NT2/D1 (cell line): ENCODE measurements around the gene KCNJ9.

Experiments
- DNase-seq: peaks from one replicate; pipeline ENCODE4 v3.0.0-alpha.2; 2011; ENCODE audit warnings: low read depth, low spot score
- H3K27me3 ChIP-seq: 2 replicates; pipeline ENCODE4 v1.6.0; 2011; ENCODE audit warnings: mild to moderate bottlenecking; ENCODE audit not compliant: insufficient read length, insufficient read depth
- H3K36me3 ChIP-seq: 2 replicates; pipeline ENCODE4 v1.6.1; 2011; ENCODE audit warnings: mild to moderate bottlenecking, low read length, mixed read lengths; ENCODE audit not compliant: insufficient read depth, insufficient read length
- H3K4me1 ChIP-seq: 2 replicates; pipeline ENCODE4 v1.5.1; 2011; ENCODE audit not compliant: insufficient read depth, insufficient read length
- H3K4me3 ChIP-seq: 2 replicates; pipeline ENCODE4 v1.5.1; 2011; ENCODE audit warnings: low read depth; ENCODE audit not compliant: insufficient read length
- H3K9ac ChIP-seq: 2 replicates; pipeline ENCODE4 v1.6.0; 2011; ENCODE audit warnings: low read depth; ENCODE audit not compliant: insufficient read length
- H3K9me3 ChIP-seq: 2 replicates; pipeline ENCODE4 v1.5.1; 2011; ENCODE audit warnings: mild to moderate bottlenecking, low read length; ENCODE audit not compliant: insufficient read depth
- SUZ12 ChIP-seq: IDR thresholded peaks from 2 replicates; pipeline ENCODE4 v1.6.1; 2011; ENCODE audit not compliant: insufficient read length, insufficient read depth; ENCODE audit errors: extremely low read depth
- YY1 ChIP-seq: IDR thresholded peaks from 2 replicates; pipeline ENCODE4 v1.6.1; 2011; ENCODE audit not compliant: insufficient read length, insufficient read depth
- ZNF274 ChIP-seq: IDR thresholded peaks from 2 replicates; pipeline ENCODE4 v1.6.1; 2011; ENCODE audit warnings: mild to moderate bottlenecking, low read depth, low read length

KCNJ9 gene

GRCh38 chr1:160089883-160090282, 8.5 kb downstream of the KCNJ9 start:
- DNase-seq = no peak
- peaks cover 2% of the 10 kb centered on the region for H3K4me1 ChIP-seq
- TF ChIP-seq ZNF274 (no peak), SUZ12 (no peak), YY1 (no peak)
- H3K9me3 ChIP-seq = no peaks in the 10 kb centered on the region
- peaks cover 14% of the 10 kb centered on the region for H3K27me3 ChIP-seq
- H3K9ac ChIP-seq = no peak overlapping the region
- peaks cover 53% of the 10 kb centered on the region for H3K36me3 ChIP-seq
- no peak overlapping the region for H3K4me3 ChIP-seq

DNA sequence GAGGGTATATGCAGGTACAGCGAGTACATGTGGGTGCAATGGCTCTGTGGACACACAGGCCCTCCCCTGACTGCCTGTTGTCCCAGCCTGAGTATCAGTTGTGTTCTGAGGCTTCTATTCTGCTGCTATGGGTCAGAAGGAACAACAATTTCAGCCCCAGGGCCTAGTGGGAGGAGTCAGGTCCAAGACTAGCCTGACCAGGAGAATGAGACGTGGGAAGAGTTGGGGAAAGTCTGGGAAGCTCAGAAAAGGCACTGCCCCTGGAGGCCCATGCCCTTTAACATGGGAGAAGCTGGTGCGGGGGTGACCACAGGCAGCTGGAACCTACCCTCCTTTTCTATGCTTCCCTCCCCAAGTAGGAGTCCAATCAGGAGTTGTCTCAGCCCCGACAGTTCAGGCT, 9.4 kb downstream of the KCNJ9 start:
- H3K4me1 ChIP-seq = peaks cover 7% of the 10 kb centered on the region
- H3K4me3 ChIP-seq = no peak overlapping the region
- H3K36me3 ChIP-seq = peaks cover 58% of the 10 kb centered on the region
- DNase-seq = no peak
- H3K9ac ChIP-seq = no peak overlapping the region
- H3K27me3 ChIP-seq = peaks cover 14% of the 10 kb centered on the region
- H3K9me3 ChIP-seq = no peaks in the 10 kb centered on the region
- TF ChIP-seq ZNF274 = no peak
- TF ChIP-seq SUZ12 = no peak
- TF ChIP-seq YY1 = no peak

- Histone ChIP-seq H3K4me1 (peaks cover 12% of the 10 kb centered on the region), H3K27me3 (peaks cover 7% of the 10 kb centered on the region), H3K4me3 (no peak overlapping the region), H3K36me3 (peaks cover 58% of the 10 kb centered on the region), H3K9ac (no peak overlapping the region), H3K9me3 (no peaks in the 10 kb centered on the region)
- no peak for DNase-seq
- TF ChIP-seq ZNF274 (no peak), YY1 (no peak), SUZ12 (no peak)
These were observed 10.4 kb downstream of the KCNJ9 start for GRCh38 chr1:160091666-160092223.

DNA sequence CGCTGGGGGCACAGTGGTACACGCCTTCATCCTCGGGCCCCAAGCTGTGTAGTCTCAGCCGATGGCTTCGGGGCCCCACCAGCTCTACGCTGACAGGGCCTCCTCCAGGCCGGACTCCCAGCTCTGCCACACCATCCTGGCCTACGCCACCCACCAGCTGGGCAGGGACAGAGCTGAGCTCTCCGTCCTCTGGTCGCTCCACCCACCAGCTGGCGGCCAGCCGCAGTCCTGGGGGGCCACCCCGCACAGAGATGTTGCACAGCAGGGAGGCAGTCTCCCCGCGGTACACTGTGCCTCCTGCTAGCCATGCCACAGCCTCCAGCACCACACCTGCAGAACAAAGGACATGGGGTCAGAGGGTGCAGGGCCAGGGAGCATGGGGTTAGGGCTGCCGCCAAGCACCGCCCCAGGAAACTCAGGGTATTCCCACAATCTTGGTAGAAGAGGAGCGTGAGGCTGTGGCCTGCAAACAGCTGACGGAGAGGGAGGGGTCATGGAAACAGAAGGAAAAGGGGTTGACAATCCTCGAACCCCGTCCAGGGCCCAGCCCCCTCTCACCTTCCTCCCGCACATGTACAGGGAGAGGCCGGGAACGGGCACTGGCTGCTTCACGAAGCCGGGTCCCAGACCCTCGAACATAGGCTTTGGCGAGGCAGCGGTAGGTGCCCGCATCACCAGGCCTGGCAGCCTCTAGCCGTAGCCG, 11.2 kb downstream of the KCNJ9 start:
- Histone ChIP-seq H3K4me3 (no peak overlapping the region), H3K27me3 (no peaks in the 10 kb centered on the region), H3K9me3 (no peaks in the 10 kb centered on the region), H3K4me1 (peaks cover 20% of the 10 kb centered on the region), H3K9ac (no peak overlapping the region), H3K36me3 (peaks cover 56% of the 10 kb centered on the region)
- TF ChIP-seq SUZ12 = no peak
- no peak for DNase-seq

DNA sequence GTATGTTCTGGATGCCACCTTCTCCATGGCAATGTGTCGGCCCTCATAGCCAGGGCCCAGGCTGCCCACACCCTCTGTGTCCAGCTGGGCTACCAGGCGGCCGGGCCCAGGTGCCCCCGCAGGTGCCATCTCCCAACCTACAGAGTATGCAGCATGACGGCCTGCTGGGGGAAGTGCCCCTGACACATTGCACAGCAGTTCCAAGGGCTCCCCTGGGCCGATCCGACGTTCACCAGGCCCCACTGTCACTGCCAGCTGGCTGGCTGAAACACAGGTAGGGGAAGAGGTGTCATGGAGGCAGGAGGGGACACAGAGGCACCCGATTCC, 11.7 kb downstream of the KCNJ9 start:
- H3K27me3 ChIP-seq = no peaks in the 10 kb centered on the region
- no peaks in the 10 kb centered on the region for H3K9me3 ChIP-seq
- DNase-seq = no peak
- TF ChIP-seq YY1 = no peak
- no peak for TF ChIP-seq ZNF274
- no peak for TF ChIP-seq SUZ12
- H3K9ac ChIP-seq = no peak overlapping the region
- peaks cover 56% of the 10 kb centered on the region for H3K36me3 ChIP-seq
- H3K4me3 ChIP-seq = no peak overlapping the region
- peaks cover 21% of the 10 kb centered on the region for H3K4me1 ChIP-seq

- H3K9ac ChIP-seq = no peak overlapping the region
- H3K4me3 ChIP-seq = no peak overlapping the region
- peaks cover 21% of the 10 kb centered on the region for H3K4me1 ChIP-seq
- H3K9me3 ChIP-seq = no peaks in the 10 kb centered on the region
- TF ChIP-seq YY1 (no peak), SUZ12 (no peak), ZNF274 (no peak)
- no peak for DNase-seq
- H3K36me3 ChIP-seq = peaks cover 55% of the 10 kb centered on the region
- H3K27me3 ChIP-seq = no peaks in the 10 kb centered on the region
These were observed 12.4 kb downstream of the KCNJ9 start for GRCh38 chr1:160093624-160094290.

- TF ChIP-seq ZNF274 (no peak), YY1 (no peak), SUZ12 (no peak)
- Histone ChIP-seq H3K9me3 (no peaks in the 10 kb centered on the region), H3K4me3 (no peak overlapping the region), H3K36me3 (peaks cover 53% of the 10 kb centered on the region), H3K9ac (no peak overlapping the region), H3K27me3 (peaks cover 1% of the 10 kb centered on the region), H3K4me1 (peaks cover 23% of the 10 kb centered on the region)
- DNase-seq = no peak
These were observed 12.9 kb downstream of the KCNJ9 start for GRCh38 chr1:160094291-160094625.
